HG02938 (cell line): ENCODE data around the gene TRIM37.
"Not testable (repeated sequence)": the region's sequence is repeated elsewhere in the genome, so short reads cannot be mapped to it uniquely, and the experiment has no call there.

ENCODE experiments used
- ATAC-seq: cut with Tn5 transposase; IDR thresholded peaks from one replicate; pipeline ENCODE4 v1.9.1; 2021; ENCODE audit warnings: mild to moderate bottlenecking, moderate library complexity; ENCODE audit not compliant: unreplicated experiment

TRIM37 gene

DNA sequence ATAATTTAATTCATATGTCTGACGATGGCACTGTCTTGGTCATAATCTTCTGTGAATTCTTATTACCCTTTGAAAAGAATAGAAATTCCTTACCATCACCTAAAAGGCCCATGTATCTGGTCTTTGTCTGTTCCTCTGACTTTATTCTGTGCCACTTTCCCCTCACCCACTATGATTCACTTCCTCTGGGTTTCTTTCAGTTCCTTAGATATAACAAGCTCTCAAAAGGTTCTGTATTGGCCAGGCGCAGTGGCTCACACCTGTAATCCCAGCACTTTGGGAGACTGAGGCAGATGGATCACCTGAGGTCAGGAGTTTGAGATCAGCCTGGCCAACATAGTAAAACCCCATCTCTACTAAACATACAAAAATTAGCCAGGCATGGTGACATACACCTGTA is 152.3 kb downstream of the TRIM37 start:
- not testable (repeated sequence) for ATAC-seq

- no peak for ATAC-seq
These were observed 158.9 kb downstream of the TRIM37 start for GRCh38 chr17:58947824-58948223.

DNA sequence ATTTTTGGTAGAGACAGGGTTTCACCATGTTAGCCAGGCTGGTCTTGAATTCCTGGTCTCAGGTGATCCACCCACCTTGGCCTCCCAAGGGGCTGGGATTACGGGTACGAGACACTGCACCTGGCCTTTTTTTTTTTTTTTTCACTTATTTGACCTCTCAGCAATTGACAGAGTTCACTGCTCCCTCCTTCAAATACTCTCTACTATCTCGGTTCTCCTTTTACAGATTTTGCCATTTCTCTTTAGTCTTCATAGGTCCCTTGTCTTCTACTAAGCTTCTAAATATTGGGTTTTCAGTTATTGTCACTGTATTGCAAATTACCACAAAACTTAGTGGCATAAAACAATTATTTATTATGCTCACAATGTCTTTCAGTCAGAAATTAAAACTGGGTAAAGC is 159.3 kb downstream of the TRIM37 start:
- ATAC-seq = no peak

- no peak for ATAC-seq
These were observed 162.5 kb downstream of the TRIM37 start for GRCh38 chr17:58944166-58944565.

- ATAC-seq = no peak
These were observed 170.4 kb downstream of the TRIM37 start for GRCh38 chr17:58936295-58936694.

- ATAC-seq = no peak
These were observed 173.7 kb downstream of the TRIM37 start for GRCh38 chr17:58932956-58933355.
